NCI-H1436 treated with DMSO at 0.1 percent for 48 hours (cell line): ENCODE results near the gene MYH2.
"Not testable (repeated sequence)": the region's sequence is repeated elsewhere in the genome, so short reads cannot be mapped to it uniquely, and the experiment has no call there.

Experiments used
- DNase-seq: peaks from one replicate; lab custom pipeline; 2025; lab: John Stamatoyannopoulos, UW

The MYH2 gene

DNA sequence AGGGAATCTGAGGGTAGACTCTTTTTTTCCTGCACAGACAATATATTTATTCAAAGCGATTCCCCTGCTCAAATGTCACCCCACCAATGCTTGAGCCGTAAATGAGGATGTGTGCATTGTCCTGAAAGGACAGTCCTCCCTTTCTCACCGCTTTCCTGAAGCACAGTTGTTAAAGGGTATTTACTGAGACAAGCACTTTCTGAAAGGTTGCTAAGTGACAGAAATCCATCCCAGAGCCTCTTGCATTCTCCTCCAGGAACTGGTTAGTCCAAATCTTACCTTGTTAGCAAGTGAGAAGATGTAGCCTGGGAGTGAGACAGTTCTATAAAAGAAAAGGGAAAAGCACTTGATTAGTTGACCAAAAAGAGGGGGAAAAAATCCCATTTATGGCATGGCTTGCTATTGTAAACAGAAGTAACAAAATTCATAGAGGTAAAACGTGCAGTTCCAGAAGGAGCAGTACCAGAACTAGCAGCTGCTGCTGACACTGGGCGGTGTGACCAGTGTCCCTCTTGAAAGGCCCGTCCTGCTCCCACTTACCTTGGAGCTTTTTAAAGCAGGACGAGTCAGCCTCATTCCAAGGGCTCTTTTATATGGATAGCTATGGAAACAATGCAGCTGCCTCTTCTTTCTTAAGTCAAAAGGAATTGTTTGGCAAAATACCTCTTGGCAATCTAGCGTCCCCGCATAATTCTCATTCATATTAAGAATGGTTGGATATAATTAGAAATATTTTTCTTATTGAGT is at the start of gene MYH2:
Gene MYH2, minus strand, starts transcription at position 563 of the 747 bp plus-strand sequence. CDS start 1,738 bp downstream, outside the sequence.
- DNase-seq: no peak

DNA sequence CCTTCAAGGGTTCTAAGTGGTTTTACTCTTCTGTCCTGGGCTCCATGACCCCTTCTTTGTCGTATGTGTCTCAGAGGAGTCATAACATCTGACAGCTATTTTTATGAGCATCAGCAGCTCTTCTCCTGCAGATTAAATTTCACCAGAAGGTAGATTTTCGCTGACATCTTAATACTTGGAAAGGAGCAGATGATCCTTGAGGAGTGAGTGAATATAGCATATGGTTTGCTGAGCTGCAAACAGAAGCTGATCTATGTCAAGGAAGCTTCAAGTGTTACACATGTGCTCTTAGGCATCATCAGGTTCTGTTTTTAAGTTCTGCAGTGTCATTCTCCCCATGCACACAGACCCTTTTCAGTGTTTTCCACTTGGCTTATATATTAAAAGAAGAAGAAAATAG is 49.2 kb upstream of the MYH2 start:
- DNase-seq: no peak

DNA sequence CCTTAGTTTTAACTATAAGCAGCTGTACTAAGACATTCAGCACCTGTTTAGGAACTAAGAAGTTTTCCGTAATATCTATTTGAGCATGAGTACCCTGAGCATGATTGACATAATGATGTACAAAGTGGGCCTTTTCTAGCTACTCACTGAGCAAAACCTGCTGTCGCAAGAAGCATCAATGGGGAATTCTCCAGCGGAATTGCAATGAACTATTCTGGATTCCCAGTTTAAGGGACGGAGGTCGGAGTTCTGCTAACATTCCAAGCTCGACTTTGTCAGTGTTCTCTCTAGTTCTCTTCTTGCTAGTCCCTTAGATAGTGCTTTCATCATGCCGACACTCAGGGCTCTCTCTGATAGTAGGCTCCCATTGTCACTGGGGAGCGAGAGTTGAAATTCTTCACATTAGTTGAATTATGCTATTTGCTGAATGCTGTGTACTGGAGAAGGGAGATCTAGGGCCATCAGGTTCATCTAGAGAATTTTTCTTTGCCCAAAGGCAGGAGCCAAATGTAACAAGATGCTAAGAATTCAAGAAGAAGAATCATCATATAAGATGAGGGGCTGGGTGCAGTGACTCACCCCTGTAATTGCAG is 40.2 kb upstream of the MYH2 start:
- DNase-seq: no peak

DNA sequence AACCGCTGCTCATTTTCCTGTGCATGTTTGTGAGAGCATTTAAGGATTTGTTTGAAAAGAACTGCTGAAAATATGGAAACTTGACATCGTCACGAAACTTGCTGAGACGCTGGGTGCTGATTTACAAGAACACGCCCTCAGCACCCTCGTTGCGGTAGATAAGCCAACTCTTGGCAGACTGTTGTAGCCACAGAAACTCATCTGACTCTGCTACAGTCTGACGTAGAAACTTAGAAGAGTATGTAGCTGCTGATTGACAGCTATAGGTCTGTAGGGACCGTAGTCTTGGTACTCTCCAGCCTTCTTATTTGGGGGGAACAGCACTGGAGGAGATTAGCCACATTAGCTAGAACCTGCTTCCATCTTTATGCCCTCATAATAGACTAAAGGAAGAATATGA is 36.1 kb upstream of the MYH2 start:
- DNase-seq: no peak

- no peak for DNase-seq
Observed at GRCh38 chr17:10583834-10584233, 34.4 kb upstream of the MYH2 start.

- no peak for DNase-seq
Observed at GRCh38 chr17:10579270-10579669, 29.8 kb upstream of the MYH2 start.

- no peak for DNase-seq
Observed at GRCh38 chr17:10574324-10574723, 24.9 kb upstream of the MYH2 start.

- no peak for DNase-seq
Observed at GRCh38 chr17:10563991-10564660, 14.7 kb upstream of the MYH2 start.

- no peak for DNase-seq
Observed at GRCh38 chr17:10558049-10558448, 8.6 kb upstream of the MYH2 start.

DNA sequence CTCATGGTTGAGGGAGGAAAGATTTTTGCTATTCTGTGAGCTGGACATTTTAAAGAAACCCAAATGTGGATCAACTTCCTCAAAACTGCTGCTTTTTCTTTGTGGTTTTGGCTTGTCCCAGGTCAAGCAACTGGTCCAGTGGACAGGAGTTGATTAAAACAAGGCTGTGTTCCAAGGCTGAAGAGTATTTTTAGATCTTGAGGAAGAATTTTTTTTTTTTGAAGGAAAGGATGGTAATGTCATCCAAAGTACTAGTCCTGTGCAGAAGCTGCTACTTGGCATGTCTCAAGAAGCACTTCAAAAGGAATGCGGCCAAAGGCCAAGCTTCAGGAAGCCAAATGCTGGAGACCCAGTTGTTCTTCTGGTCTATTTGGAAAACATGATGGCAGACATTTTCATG is 8.0 kb upstream of the MYH2 start:
- DNase-seq: no peak

DNA sequence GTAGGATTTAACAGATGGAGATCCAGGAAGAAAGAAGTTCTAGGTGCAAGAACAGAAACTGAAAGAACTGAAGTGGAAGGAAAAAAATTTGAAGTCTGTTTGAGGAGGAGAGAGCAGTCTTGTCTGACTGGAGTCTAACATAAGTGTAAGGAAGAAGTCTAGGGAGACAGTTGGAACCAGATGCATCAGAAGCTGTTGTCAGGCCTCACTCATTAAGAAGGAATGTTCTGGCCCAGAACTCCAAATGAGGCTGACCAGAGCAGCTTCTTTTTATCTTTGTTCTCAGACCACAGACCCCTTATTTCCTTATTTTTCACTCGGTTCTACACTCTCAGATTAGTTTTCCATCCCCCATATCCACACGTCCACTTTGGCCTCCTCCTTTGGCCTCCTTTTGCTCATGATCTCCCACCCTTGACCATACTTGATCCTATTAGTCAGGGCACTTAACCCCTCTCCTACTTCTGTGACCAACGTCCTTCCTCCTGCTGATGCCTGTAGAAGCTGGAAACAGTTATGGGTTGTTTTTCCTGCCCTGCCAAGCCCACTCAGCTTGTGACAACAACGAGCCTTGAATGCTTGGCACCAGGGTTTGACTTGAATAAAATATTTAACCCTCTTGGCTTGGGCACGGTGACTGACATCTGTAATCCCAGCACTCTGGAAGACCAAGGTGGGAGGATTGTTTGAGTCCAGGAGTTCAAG is 7.0 kb upstream of the MYH2 start:
- DNase-seq: no peak

- no peak for DNase-seq
Observed at GRCh38 chr17:10550014-10550413, 556 bp upstream of the MYH2 start.

DNA sequence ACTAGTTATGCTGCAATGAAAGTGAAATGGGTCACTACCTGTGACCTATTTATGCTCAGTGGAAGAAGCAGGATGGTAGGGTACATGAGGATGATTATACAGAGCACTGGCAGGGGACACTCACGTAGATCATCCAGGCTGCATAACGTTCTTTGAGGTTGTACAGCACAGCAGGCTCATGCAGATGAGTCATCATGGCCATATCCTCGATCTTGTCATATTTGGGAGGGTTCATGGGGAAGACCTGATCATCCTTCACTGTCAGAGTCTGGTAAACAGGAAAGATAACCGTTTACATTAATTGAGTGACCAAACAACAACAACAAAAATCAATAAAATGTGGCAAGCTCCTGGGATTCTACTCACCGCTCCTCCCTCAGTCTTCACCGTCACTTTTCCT is 2.1 kb downstream of the MYH2 start:
- no peak for DNase-seq

GRCh38 chr17:10543486-10543885 is 6.0 kb downstream of the MYH2 start:
- not testable (repeated sequence) for DNase-seq

DNA sequence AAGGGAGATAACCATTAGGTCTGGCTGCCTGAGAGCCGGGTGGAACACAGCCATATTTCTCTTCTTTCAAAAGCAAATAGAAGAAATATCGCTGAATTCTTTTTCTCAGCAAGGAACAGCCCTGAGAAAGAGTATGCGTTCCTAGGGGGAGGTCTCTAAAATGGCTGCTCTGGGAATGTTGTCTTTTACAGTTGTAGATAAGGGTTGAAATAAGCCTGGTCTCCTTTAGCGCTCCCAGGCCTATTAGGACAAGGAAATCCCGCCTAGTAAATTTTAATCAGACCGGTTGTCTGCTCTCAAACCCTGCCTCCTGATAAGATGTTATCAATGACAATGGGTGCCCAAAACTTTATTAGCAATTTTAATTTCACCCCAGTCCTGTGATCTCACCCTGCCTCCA is 8.3 kb downstream of the MYH2 start:
- DNase-seq: not testable (repeated sequence)

- DNase-seq: no peak
Observed at GRCh38 chr17:10532026-10532425, 17.4 kb downstream of the MYH2 start.

DNA sequence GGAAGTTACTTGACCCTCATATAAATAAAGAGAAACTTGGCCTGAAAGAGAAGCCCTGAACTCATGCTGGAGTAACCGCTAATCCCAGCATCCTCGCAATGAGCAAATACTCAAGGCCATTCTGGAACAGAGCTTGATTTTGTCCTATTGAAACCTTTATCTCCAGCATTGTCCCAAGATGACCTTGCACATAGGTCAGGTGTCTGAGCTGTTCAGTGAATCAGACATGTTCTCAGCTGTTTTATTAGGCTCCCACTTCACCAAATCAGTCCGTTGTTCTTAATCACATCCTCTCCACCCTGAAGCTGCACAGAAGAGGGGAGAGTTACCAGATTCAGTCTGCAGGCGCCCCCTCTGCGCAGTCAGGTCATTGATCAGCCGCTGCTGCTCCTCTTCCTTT is 22.0 kb downstream of the MYH2 start:
- DNase-seq: no peak

DNA sequence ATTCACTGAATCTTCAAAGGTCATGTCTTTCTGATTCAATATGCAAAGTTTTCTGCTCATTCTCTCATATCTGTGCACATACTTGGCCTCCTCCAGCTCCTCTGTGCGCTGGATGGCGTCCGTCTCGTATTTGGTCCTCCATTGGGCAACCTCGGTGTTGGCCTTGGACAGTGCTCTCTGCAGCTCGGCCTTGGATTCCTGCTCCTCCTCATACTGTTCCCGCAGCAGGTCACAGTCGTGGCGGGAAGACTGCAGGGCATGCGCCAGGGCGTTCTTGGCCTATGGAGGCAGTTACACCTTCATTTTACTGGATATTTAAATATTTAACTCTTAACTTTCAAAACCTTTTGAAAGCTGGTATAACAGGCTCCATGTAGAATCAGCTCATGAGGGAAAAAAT is 22.9 kb downstream of the MYH2 start:
- no peak for DNase-seq

GRCh38 chr17:10523064-10523463 is 26.4 kb downstream of the MYH2 start:
- no peak for DNase-seq

GRCh38 chr17:10521949-10522348 is 27.5 kb downstream of the MYH2 start:
- DNase-seq: no peak

- no peak for DNase-seq
Observed at GRCh38 chr17:10518271-10519037, 31.0 kb downstream of the MYH2 start, which contains the start of gene MYH1. Gene MYH1 (minus strand): TSS chr17:10518542. CDS start chr17:10516642, 1,900 bp downstream.

DNA sequence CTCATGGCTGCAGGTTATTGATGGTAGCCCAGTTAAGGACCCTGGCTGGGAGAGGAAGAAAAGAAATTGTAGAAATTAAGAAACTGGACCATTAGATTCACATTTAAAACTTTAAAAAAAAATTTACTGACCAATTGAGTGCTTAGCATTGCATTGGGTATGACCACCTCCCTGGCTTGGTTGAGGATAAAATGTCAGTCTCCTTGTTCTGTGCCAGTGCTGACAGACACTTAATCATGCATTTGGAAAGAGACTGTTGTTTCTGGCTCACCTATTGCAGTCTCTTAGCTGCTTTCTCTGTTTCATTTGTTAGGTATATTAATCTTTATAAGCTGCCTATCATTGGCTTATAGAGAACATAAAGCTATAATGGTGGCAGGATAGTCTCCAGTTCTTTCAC is 32.8 kb downstream of the MYH2 start:
- DNase-seq: no peak
